ENCODE measurements around the gene HIVEP3. TPM values are rescaled to one million over a fixed set of nuclear protein-coding genes. Genes with fewer than 3 reads are reported as not detected.

HIVEP3 gene
- total RNA-seq, 1 experiment from 2014 or later: 11.0 TPM

- Histone ChIP-seq H3K4me1 (replicated peaks; ENCODE audit: insufficient read depth) (no peaks in the 10 kb centered on the region), H3F3A (ENCODE audit: insufficient read depth, low read depth) (peaks cover 7% of the 10 kb centered on the region; the same call in 1 of the 2 replicates), H3K9me3 (ENCODE audit: insufficient read depth, low read depth) (no peaks in the 10 kb centered on the region), H3K4me3 (no peak overlapping the region), H3K9me2 (ENCODE audit: insufficient read depth) (no peaks in the 10 kb centered on the region), H3K4me2 (no peak overlapping the region), H3K36me3 (ENCODE audit: low read depth) (no peaks in the 10 kb centered on the region), H3K27me3 (ENCODE audit: insufficient read depth, low read depth) (no peaks in the 10 kb centered on the region), H3K27ac (no peak overlapping the region), H2AFZ (no peak overlapping the region), H4K20me1 (ENCODE audit: insufficient read depth) (no peaks in the 10 kb centered on the region), H3K79me2 (ENCODE audit: low read depth) (no peaks in the 10 kb centered on the region)
- DNase-seq: no peak
- POLR2A ChIA-PET (ENCODE audit: unreplicated experiment): no interaction called here
- CTCF ChIA-PET: no interaction called here
- intact Hi-C loops (cut with micrococcal nuclease; ENCODE audit: unreplicated experiment): no loop called here
- BruUV-seq (replicated peaks): no TSS peak
- TF ChIP-seq EZH2 (IDR thresholded peaks at IDR 0.05; ENCODE audit: low read depth) (no peak), CTCF (conservative IDR thresholded peaks at IDR 0.05) (no peak)
These were observed 395.7 kb downstream of the HIVEP3 start for GRCh38 chr1:41523071-41523470.

GRCh38 chr1:41521766-41522165 lies 397.0 kb downstream of the HIVEP3 start:
- TF ChIP-seq CTCF (conservative IDR thresholded peaks at IDR 0.05): no peak
- no peak for TF ChIP-seq EZH2 (IDR thresholded peaks at IDR 0.05; ENCODE audit: low read depth)
- ChIA-PET POLR2A (ENCODE audit: unreplicated experiment) (no interaction called here), CTCF (no interaction called here)
- Histone ChIP-seq H3K4me2 (no peak overlapping the region), H3K27ac (no peak overlapping the region), H3K4me3 (no peak overlapping the region), H3F3A (ENCODE audit: insufficient read depth, low read depth) (peaks cover 3% of the 10 kb centered on the region; the same call in 1 of the 2 replicates), H3K9me2 (ENCODE audit: insufficient read depth) (no peaks in the 10 kb centered on the region), H3K4me1 (replicated peaks; ENCODE audit: insufficient read depth) (peaks cover 7% of the 10 kb centered on the region), H3K27me3 (ENCODE audit: insufficient read depth, low read depth) (no peaks in the 10 kb centered on the region), H3K79me2 (ENCODE audit: low read depth) (no peaks in the 10 kb centered on the region), H4K20me1 (ENCODE audit: insufficient read depth) (no peaks in the 10 kb centered on the region), H3K9me3 (ENCODE audit: insufficient read depth, low read depth) (no peaks in the 10 kb centered on the region), H2AFZ (no peak overlapping the region), H3K36me3 (ENCODE audit: low read depth) (no peaks in the 10 kb centered on the region)
- DNase-seq: no peak
- intact Hi-C loops (cut with micrococcal nuclease; ENCODE audit: unreplicated experiment): no loop called here
- BruUV-seq (replicated peaks): no TSS peak

DNA sequence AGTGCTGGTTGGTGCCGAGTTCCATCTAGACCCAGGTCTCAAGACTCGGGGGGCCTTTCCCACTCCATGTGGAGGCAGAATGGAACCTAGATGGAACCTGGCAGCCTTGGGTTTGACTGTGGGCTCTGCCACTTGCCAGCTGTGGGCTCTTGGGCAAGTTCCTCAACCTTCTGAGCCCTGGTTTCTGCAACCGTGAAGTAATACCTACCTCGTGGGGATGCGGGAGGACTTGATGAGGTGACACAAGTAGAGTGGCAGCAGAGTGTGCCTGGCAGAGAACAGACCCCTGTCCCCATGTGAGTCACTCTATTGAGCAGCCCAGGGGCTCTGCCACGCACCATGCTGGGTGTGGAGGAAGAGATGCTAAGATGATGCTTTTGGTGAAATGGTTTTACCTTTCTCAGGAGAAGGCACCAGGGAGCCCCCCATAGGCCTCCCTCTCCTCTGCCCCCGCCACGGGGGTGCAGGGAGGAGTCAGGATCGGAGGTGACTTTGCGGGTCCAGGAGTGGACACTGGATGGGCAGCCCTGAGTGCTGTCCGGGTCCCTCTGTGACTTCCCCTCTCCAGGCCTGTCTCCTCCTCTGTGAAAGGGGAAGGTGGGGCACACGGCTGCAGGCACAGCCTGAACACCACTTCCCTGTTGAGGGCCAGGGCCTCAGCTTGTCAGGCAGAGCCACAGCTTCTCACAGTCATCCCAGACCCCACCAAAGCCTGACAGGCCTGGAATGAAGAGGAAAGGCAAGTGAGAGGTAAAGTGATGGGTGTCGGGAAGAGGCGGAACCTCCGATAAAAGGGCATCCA lies 397.6 kb downstream of the HIVEP3 start:
- no peaks in the 10 kb centered on the region for H3K9me2 ChIP-seq (ENCODE audit: insufficient read depth)
- no TSS peak for BruUV-seq (replicated peaks)
- H2AFZ ChIP-seq: no peak overlapping the region
- H3K9me3 ChIP-seq (ENCODE audit: insufficient read depth, low read depth): no peaks in the 10 kb centered on the region
- H3K4me2 ChIP-seq: no peak overlapping the region
- H4K20me1 ChIP-seq (ENCODE audit: insufficient read depth): no peaks in the 10 kb centered on the region
- H3K36me3 ChIP-seq (ENCODE audit: low read depth): no peaks in the 10 kb centered on the region
- peaks cover 5% of the 10 kb centered on the region; the same call in 1 of the 2 replicates for H3F3A ChIP-seq (ENCODE audit: insufficient read depth, low read depth)
- H3K4me1 ChIP-seq (replicated peaks; ENCODE audit: insufficient read depth): peaks cover 13% of the 10 kb centered on the region
- H3K79me2 ChIP-seq (ENCODE audit: low read depth): no peaks in the 10 kb centered on the region
- intact Hi-C loops (cut with micrococcal nuclease; ENCODE audit: unreplicated experiment): no loop called here
- TF ChIP-seq EZH2 (IDR thresholded peaks at IDR 0.05; ENCODE audit: low read depth): no peak
- TF ChIP-seq CTCF (conservative IDR thresholded peaks at IDR 0.05): no peak
- H3K27me3 ChIP-seq (ENCODE audit: insufficient read depth, low read depth): no peaks in the 10 kb centered on the region
- H3K4me3 ChIP-seq: no peak overlapping the region
- CTCF ChIA-PET: no interaction called here
- POLR2A ChIA-PET (ENCODE audit: unreplicated experiment): no interaction called here
- DNase-seq: no peak
- no peak overlapping the region for H3K27ac ChIP-seq
